GM12874 (cell line): ENCODE data around the gene ZNF268.

ENCODE experiments used
- CTCF ChIP-seq: IDR thresholded peaks from 2 replicates; pipeline ENCODE4 v1.5.1; 2011; ENCODE audit warnings: low read depth, mild to moderate bottlenecking, control low read depth, low read length, moderate library complexity; ENCODE audit not compliant: insufficient read depth

The ZNF268 gene

GRCh38 chr12:133180669-133181068, 626 bp upstream of the ZNF268 start:
- TF ChIP-seq CTCF = no peak

GRCh38 chr12:133190176-133190575, 8.9 kb downstream of the ZNF268 start:
- no peak for TF ChIP-seq CTCF

GRCh38 chr12:133192847-133193246, 11.6 kb downstream of the ZNF268 start:
- no peak for TF ChIP-seq CTCF

GRCh38 chr12:133201888-133202287, 20.6 kb downstream of the ZNF268 start:
- no peak for TF ChIP-seq CTCF

GRCh38 chr12:133202493-133203343, 21.4 kb downstream of the ZNF268 start:
- no peak for TF ChIP-seq CTCF

- TF ChIP-seq CTCF = no peak
Observed at GRCh38 chr12:133203344-133204263, 22.3 kb downstream of the ZNF268 start.

- no peak for TF ChIP-seq CTCF
Observed at GRCh38 chr12:133204264-133204603, 22.9 kb downstream of the ZNF268 start.
